IMR-90 (cell line): ENCODE measurements around the gene CA12. TPM values are rescaled to one million over a fixed set of nuclear protein-coding genes. Genes with fewer than 3 reads are reported as not detected.

Experiments
- ATAC-seq: fragments of 200-7000 bp; cut with Tn5 transposase; 2 replicates; pipeline ENCODE4 v1.9.1; 2020; ENCODE audit warnings: low read depth, mild to moderate bottlenecking, moderate library complexity
- BruUV-seq: library from RNA; stranded (reverse); fragments of 400-500 nt; replicated peaks from 2 replicates; lab custom pipeline; 2021; lab: Mats Ljungman, UMichigan
- CTCF ChIA-PET: fragments of 300-600 bp; formaldehyde crosslinking; extraction: SDS; loops from one replicate; lab custom pipeline; 2021; ENCODE audit warnings: antibody characterized with exemption; lab: Yijun Ruan, JAX
- POLR2A ChIA-PET: fragments of 300-600 bp; sonication (Branson Sonifier 250); formaldehyde crosslinking; loops from one replicate; lab custom pipeline; 2022; ENCODE audit warnings: antibody characterized with exemption; ENCODE audit not compliant: unreplicated experiment; lab: Charles Lee
- DNase-seq: peaks from one replicate; pipeline ENCODE4 v3.0.0; 2013
- H2AFZ ChIP-seq: replicated peaks from 2 replicates; pipeline ENCODE3; 2013; ENCODE audit warnings: low read length, mild to moderate bottlenecking; ENCODE audit not compliant: poor library complexity
- H2AK5ac ChIP-seq: 2 replicates; pipeline ENCODE4 v1.6.1; 2013; ENCODE audit warnings: low read depth, low read length, inconsistent platforms
- H2AK9ac ChIP-seq: replicated peaks from 2 replicates; pipeline ENCODE3; 2013; ENCODE audit warnings: mild to moderate bottlenecking, low read depth, low read length, moderate library complexity; ENCODE audit not compliant: poor library complexity
- H2BK120ac ChIP-seq: 2 replicates; pipeline ENCODE4 v1.6.1; 2013; ENCODE audit warnings: low read depth, low read length, inconsistent platforms
- H2BK15ac ChIP-seq: 3 replicates; pipeline ENCODE4 v1.6.1; 2013; ENCODE audit warnings: low read depth, low read length, inconsistent platforms
- H2BK20ac ChIP-seq: 2 replicates; pipeline ENCODE4 v1.6.1; 2013; ENCODE audit warnings: low read depth, mild to moderate bottlenecking, inconsistent platforms, low read length, moderate library complexity
- H2BK5ac ChIP-seq: 2 replicates; pipeline ENCODE4 v1.6.1; 2013; ENCODE audit warnings: mild to moderate bottlenecking, low read depth, low read length, inconsistent platforms; ENCODE audit not compliant: poor library complexity, severe bottlenecking
- H3K14ac ChIP-seq: replicated peaks from 2 replicates; pipeline ENCODE4 v1.6.1; 2013; ENCODE audit warnings: low read depth, low read length, inconsistent platforms
- H3K18ac ChIP-seq: 2 replicates; pipeline ENCODE4 v1.6.1; 2013; ENCODE audit warnings: low read depth, low read length, control low read depth
- H3K23ac ChIP-seq: 2 replicates; pipeline ENCODE4 v1.6.1; 2013; ENCODE audit warnings: low read depth, low read length, inconsistent platforms
- H3K27ac ChIP-seq: 2 replicates; pipeline ENCODE4 v1.5.1; 2013; ENCODE audit warnings: mild to moderate bottlenecking, control low read depth, low read length; ENCODE audit not compliant: insufficient read depth
- H3K27me3 ChIP-seq: 2 replicates; pipeline ENCODE4 v1.6.1; 2013; ENCODE audit warnings: low read length; ENCODE audit not compliant: control insufficient read depth, insufficient read depth
- H3K36me3 ChIP-seq: 2 replicates; pipeline ENCODE4 v1.6.1; 2013; ENCODE audit warnings: low read length, mixed read lengths; ENCODE audit not compliant: control insufficient read depth, insufficient read depth
- H3K4ac ChIP-seq: 2 replicates; pipeline ENCODE4 v1.6.1; 2013; ENCODE audit warnings: low read depth, low read length, inconsistent platforms
- H3K4me1 ChIP-seq: 2 replicates; pipeline ENCODE4 v1.6.1; 2013; ENCODE audit warnings: low read length, mixed read lengths; ENCODE audit not compliant: control insufficient read depth, insufficient read depth
- H3K4me2 ChIP-seq: 2 replicates; pipeline ENCODE4 v1.6.1; 2013; ENCODE audit warnings: low read depth, mild to moderate bottlenecking, control low read depth, low read length, moderate library complexity
- H3K4me3 ChIP-seq: 2 replicates; pipeline ENCODE4 v1.5.1; 2013; ENCODE audit warnings: low read depth, mild to moderate bottlenecking, control low read depth, low read length, moderate library complexity; ENCODE audit not compliant: insufficient read depth
- H3K56ac ChIP-seq: 2 replicates; pipeline ENCODE4 v1.6.1; 2013; ENCODE audit warnings: low read length, inconsistent platforms; ENCODE audit not compliant: insufficient read depth; ENCODE audit errors: extremely low read depth
- H3K79me1 ChIP-seq, 2 experiments: 2 replicates each; pipeline ENCODE4 v1.6.1; 2013; ENCODE audit warnings: low read length in 2 of 2, inconsistent platforms in 1 of 2, low read depth in 1 of 2
- H3K9ac ChIP-seq: 2 replicates; pipeline ENCODE4 v1.6.1; 2013; ENCODE audit warnings: low read depth, low read length, control low read depth
- H3K9me1 ChIP-seq: 2 replicates; pipeline ENCODE4 v1.6.1; 2013; ENCODE audit warnings: low read length, inconsistent platforms; ENCODE audit not compliant: insufficient read depth
- H3K9me3 ChIP-seq: 2 replicates; pipeline ENCODE4 v1.6.1; 2013; ENCODE audit warnings: low read length; ENCODE audit not compliant: control insufficient read depth, insufficient read depth
- H4K20me1 ChIP-seq: 2 replicates; pipeline ENCODE4 v1.6.1; 2013; ENCODE audit warnings: low read length, inconsistent platforms; ENCODE audit not compliant: insufficient read depth
- H4K5ac ChIP-seq: 2 replicates; pipeline ENCODE4 v1.6.1; 2013; ENCODE audit warnings: mild to moderate bottlenecking, low read depth, low read length, control low read depth
- H4K8ac ChIP-seq, 2 experiments: 2 replicates each; pipeline ENCODE4 v1.6.1; 2013; ENCODE audit warnings: low read depth in 2 of 2, low read length in 2 of 2, control low read depth in 1 of 2, inconsistent platforms in 1 of 2
- H4K91ac ChIP-seq: 2 replicates; pipeline ENCODE4 v1.6.1; 2013; ENCODE audit warnings: low read depth, low read length, inconsistent platforms; ENCODE audit not compliant: insufficient read depth
- CEBPB ChIP-seq: IDR thresholded peaks from 2 replicates; pipeline ENCODE4 v1.6.1; 2012; ENCODE audit warnings: low read depth, low read length, improper control_type of control experiment
- CHD1 ChIP-seq: IDR thresholded peaks from 2 replicates; pipeline ENCODE4 v1.6.1; 2012; ENCODE audit warnings: low read depth, low read length, improper control_type of control experiment
- CTCF ChIP-seq: conservative IDR thresholded peaks from 2 replicates; pipeline ENCODE4 v1.5.1; 2012; ENCODE audit warnings: mild to moderate bottlenecking, low read depth, low read length, improper control_type of control experiment
- FOS ChIP-seq: fragments of 150-350 bp; IDR thresholded peaks from 2 replicates; pipeline ENCODE4 v1.6.1; 2016; ENCODE audit warnings: low read depth, low read length
- MAFK ChIP-seq: IDR thresholded peaks from 2 replicates; pipeline ENCODE4 v1.6.1; 2012; ENCODE audit warnings: low read depth, low read length, improper control_type of control experiment
- MAZ ChIP-seq: IDR thresholded peaks from 2 replicates; pipeline ENCODE4 v1.6.1; 2012; ENCODE audit warnings: low read depth, mild to moderate bottlenecking, low read length, improper control_type of control experiment, moderate library complexity, borderline replicate concordance
- MXI1 ChIP-seq: IDR thresholded peaks from 2 replicates; pipeline ENCODE4 v1.6.1; 2012; ENCODE audit warnings: low read depth, mild to moderate bottlenecking, low read length, moderate library complexity, borderline replicate concordance
- NFE2L2 ChIP-seq: fragments of 150-350 bp; IDR thresholded peaks from 2 replicates; pipeline ENCODE4 v1.6.1; 2016; ENCODE audit warnings: low read depth, mild to moderate bottlenecking, low read length
- POLR2A ChIP-seq: IDR thresholded peaks from 2 replicates; pipeline ENCODE4 v1.6.1; 2012; ENCODE audit warnings: mild to moderate bottlenecking, low read depth, low read length
- RAD21 ChIP-seq: IDR thresholded peaks from 2 replicates; pipeline ENCODE4 v1.6.1; 2012; ENCODE audit warnings: low read length, improper control_type of control experiment
- RCOR1 ChIP-seq: IDR thresholded peaks from 2 replicates; pipeline ENCODE4 v1.6.1; 2012; ENCODE audit warnings: mild to moderate bottlenecking, low read length, improper control_type of control experiment; ENCODE audit not compliant: insufficient replicate concordance
- RFX5 ChIP-seq: IDR thresholded peaks from 2 replicates; pipeline ENCODE4 v1.8.0; 2012; ENCODE audit warnings: low read depth, mild to moderate bottlenecking, low read length, moderate library complexity
- WGBS, 2 experiments: methylation state at CpG; one replicate each; pipeline versions ENCODE4 v1.1.5 to v1.1.7; 2013; ENCODE audit warnings: missing lambda C conversion rate in 2 of 2; ENCODE audit not compliant: insufficient read length in 1 of 2; ENCODE audit errors: extremely low coverage in 2 of 2; 5-methylcytosine and 5-hydroxymethylcytosine counted together
- dilution Hi-C: fragments of 300-500 bp; cut with HindIII; formaldehyde crosslinking; loops from one replicate; pipeline ENCODE4 v1.14.3; 2018; ENCODE audit warnings: low sequenced_read_pairs; ENCODE audit not compliant: unreplicated experiment
- in situ Hi-C: fragments of 300-500 bp; cut with MboI; formaldehyde crosslinking; loops from 3 replicates; pipeline ENCODE4 v1.14.3; 2019; ENCODE audit warnings: low sequenced_read_pairs, inconsistent platforms, mixed read lengths
- intact Hi-C: fragments of 100-400 bp; cut with micrococcal nuclease; formaldehyde crosslinking; loops from 2 replicates; pipeline ENCODE4 v1.10.0; 2022
- polyA plus RNA-seq, 3 experiments: library from polyadenylated mRNA; depleted of rRNA; stranded (reverse); fragments of >200 nt; gene quantifications; 2 replicates each; pipeline ENCODE4 v1.2.3, GENCODE V29; 2012; ENCODE audit warnings: low replicate concordance in 1 of 3
- total RNA-seq: library from RNA; depleted of rRNA; stranded (reverse); fragments of >200 nt; gene quantifications from 2 replicates; pipeline ENCODE4 v1.2.3, GENCODE V29; 2012

CA12 gene
- total and polyA plus RNA-seq, 2 of the 4 experiments (the other 2 are of a cell fraction): 33.7 to 52.6 TPM

- Histone ChIP-seq H2BK20ac (peak overlapping the region; percentile 31), H3K9me3 (no peaks in the 10 kb centered on the region), H2BK5ac (no peak overlapping the region), H3K9me1 (peaks cover 12% of the 10 kb centered on the region; the same call in 1 of the 2 replicates), H3K36me3 (no peaks in the 10 kb centered on the region), H4K91ac (no peak overlapping the region), H3K79me1 (no peaks in the 10 kb centered on the region), H3K56ac (no peak overlapping the region), H3K27me3 (no peaks in the 10 kb centered on the region), H2BK120ac (no peak overlapping the region), H2AFZ (no peak overlapping the region), H2BK15ac (no peak overlapping the region), H2AK5ac (peak overlapping the region; percentile 23; the same call in 1 of the 2 replicates), H2AK9ac (no peak overlapping the region), H3K4ac (no peak overlapping the region; the same call in 1 of the 2 replicates), H3K4me3 (no peak overlapping the region), H3K4me1 (peaks cover 16% of the 10 kb centered on the region), H3K14ac (peak overlapping the region; percentile 66; the same call in 1 of the 2 replicates), H3K4me2 (no peak overlapping the region), H4K5ac (no peak overlapping the region), H4K20me1 (no peaks in the 10 kb centered on the region), H3K9ac (no peak overlapping the region), H3K27ac (no peak overlapping the region), H3K23ac (no peak overlapping the region), H4K8ac (no peak overlapping the region), H3K18ac (no peak overlapping the region)
- ChIA-PET POLR2A (no interaction called here), CTCF (no interaction called here)
- TF ChIP-seq MXI1 (no peak), RFX5 (no peak), CEBPB (no peak), RAD21 (no peak), MAZ (no peak), POLR2A (no peak), CTCF (no peak), FOS (no peak), RCOR1 (no peak), MAFK (no peak), CHD1 (no peak), NFE2L2 (no peak)
- DNase-seq (no peak), ATAC-seq (no peak)
- intact Hi-C loops (no loop called here), in situ Hi-C loops (no loop called here), dilution Hi-C loops (no loop called here)
- WGBS, 2 experiments: 94% methylated on average over 5 of the region's 10 CpGs; no CpG with 5 or more reads in 1 of the 2 experiments
- no TSS peak for BruUV-seq
Measured at GRCh38 chr15:63330926-63331325, 50.7 kb downstream of the CA12 start.
